NT2/D1 (cell line): ENCODE measurements around the gene LZTR1.

ENCODE experiments used
- SUZ12 ChIP-seq: IDR thresholded peaks from 2 replicates; pipeline ENCODE4 v1.6.1; 2011; ENCODE audit not compliant: insufficient read length, insufficient read depth; ENCODE audit errors: extremely low read depth
- YY1 ChIP-seq: IDR thresholded peaks from 2 replicates; pipeline ENCODE4 v1.6.1; 2011; ENCODE audit not compliant: insufficient read length, insufficient read depth
- ZNF274 ChIP-seq: IDR thresholded peaks from 2 replicates; pipeline ENCODE4 v1.6.1; 2011; ENCODE audit warnings: mild to moderate bottlenecking, low read depth, low read length

DNA sequence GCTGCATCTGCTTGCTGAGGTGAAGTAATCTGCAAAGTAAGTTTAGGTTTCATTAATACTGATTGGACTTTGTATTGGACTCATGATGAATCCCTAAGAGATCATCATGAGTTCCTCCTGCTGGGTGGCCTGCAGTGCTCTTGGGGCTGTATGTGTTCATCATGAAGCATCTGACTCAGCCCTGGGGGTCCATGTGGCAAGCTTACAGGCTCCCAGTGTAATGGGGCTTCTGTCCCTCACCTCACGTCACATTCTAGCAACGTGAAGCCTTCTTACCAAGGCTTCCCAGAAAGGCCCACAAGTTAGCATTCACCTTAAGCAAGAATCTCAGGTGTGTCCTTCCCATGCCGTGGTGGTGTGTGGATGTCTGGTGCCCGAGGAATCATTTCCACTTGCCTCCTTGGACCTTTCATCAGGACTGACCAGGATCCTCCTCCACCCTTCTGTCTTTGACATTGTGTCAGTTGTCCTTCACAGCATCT is 41.2 kb upstream of the LZTR1 start:
- no peak for TF ChIP-seq YY1
- TF ChIP-seq ZNF274 = no peak
- no peak for TF ChIP-seq SUZ12
